Left ventricle myocardium inferior (tissue), 1 donor: ENCODE measurements around the gene FAM228A. TPM values are rescaled to one million over a fixed set of nuclear protein-coding genes. Genes with fewer than 3 reads are reported as not detected.

Experiments used
- DNase-seq: peaks from one replicate; pipeline ENCODE4 v3.0.0-alpha.2; 2020
- H3K27ac ChIP-seq: fragments of 200-600 bp; replicated peaks from 2 replicates; pipeline ENCODE4 v1.8.0; 2021
- H3K27me3 ChIP-seq: fragments of 200-600 bp; 2 replicates; pipeline ENCODE4 v1.8.0; 2021; ENCODE audit warnings: low read depth
- H3K36me3 ChIP-seq: fragments of 200-600 bp; 2 replicates; pipeline ENCODE4 v1.8.0; 2021
- H3K4me1 ChIP-seq: fragments of 200-600 bp; 2 replicates; pipeline ENCODE4 v1.8.0; 2021
- H3K4me3 ChIP-seq: fragments of 200-600 bp; 2 replicates; pipeline ENCODE4 v1.8.0; 2021; ENCODE audit warnings: mild to moderate bottlenecking, moderate library complexity
- H3K9me3 ChIP-seq: fragments of 200-600 bp; replicated peaks from 2 replicates; pipeline ENCODE4 v1.8.0; 2021
- CTCF ChIP-seq: fragments of 200-600 bp; IDR thresholded peaks from 2 replicates; pipeline ENCODE4 v1.8.0; 2021; ENCODE audit warnings: antibody characterized with exemption, mild to moderate bottlenecking, borderline replicate concordance
- intact Hi-C: fragments of 100-400 bp; cut with micrococcal nuclease; formaldehyde crosslinking; loops from one replicate; pipeline ENCODE4 v1.11.0; 2022
- total RNA-seq: library from RNA; stranded (reverse); fragmentation: NEBNext Ultra II Directional; extraction: Animal tissue kit (Norgen Biotek cat#: 25700); gene quantifications from one replicate; pipeline ENCODE4 v1.2.1, GENCODE V29; 2021
- donor health status: DM: no; HTN: yes; CAD: no; lungs with severe emphysema.

The FAM228A gene
- total RNA-seq, 1 donor from 2014 or later: 0.11 TPM

GRCh38 chr2:24203029-24203786 lies 28.4 kb downstream of the FAM228A start:
- DNase-seq: no peak
- Histone ChIP-seq H3K27ac (no peak overlapping the region), H3K36me3 (peaks cover 54% of the 10 kb centered on the region), H3K4me1 (peaks cover 9% of the 10 kb centered on the region), H3K27me3 (no peaks in the 10 kb centered on the region), H3K4me3 (no peak overlapping the region), H3K9me3 (no peaks in the 10 kb centered on the region)
- intact Hi-C loops: no loop called here
- TF ChIP-seq CTCF: no peak

- no peaks in the 10 kb centered on the region for H3K9me3 ChIP-seq
- intact Hi-C loops: no loop called here
- DNase-seq: no peak
- peaks cover 9% of the 10 kb centered on the region for H3K4me1 ChIP-seq
- no peak for TF ChIP-seq CTCF
- H3K36me3 ChIP-seq: peaks cover 59% of the 10 kb centered on the region
- no peak overlapping the region for H3K4me3 ChIP-seq
- no peaks in the 10 kb centered on the region for H3K27me3 ChIP-seq
- H3K27ac ChIP-seq: no peak overlapping the region
Measured at GRCh38 chr2:24203787-24204150, 28.9 kb downstream of the FAM228A start.

GRCh38 chr2:24204505-24204904 lies 29.7 kb downstream of the FAM228A start:
- peaks cover 9% of the 10 kb centered on the region for H3K4me1 ChIP-seq
- no peak for TF ChIP-seq CTCF
- no peak for DNase-seq
- no peaks in the 10 kb centered on the region for H3K27me3 ChIP-seq
- H3K4me3 ChIP-seq: no peak overlapping the region
- intact Hi-C loops: no loop called here
- H3K9me3 ChIP-seq: no peaks in the 10 kb centered on the region
- H3K36me3 ChIP-seq: peaks cover 67% of the 10 kb centered on the region
- no peak overlapping the region for H3K27ac ChIP-seq

GRCh38 chr2:24205131-24205530 lies 30.3 kb downstream of the FAM228A start:
- peaks cover 73% of the 10 kb centered on the region for H3K36me3 ChIP-seq
- no peak for TF ChIP-seq CTCF
- H3K4me3 ChIP-seq: no peak overlapping the region
- DNase-seq: no peak
- H3K27me3 ChIP-seq: no peaks in the 10 kb centered on the region
- H3K4me1 ChIP-seq: peaks cover 6% of the 10 kb centered on the region
- no peaks in the 10 kb centered on the region for H3K9me3 ChIP-seq
- H3K27ac ChIP-seq: no peak overlapping the region
- intact Hi-C loops: no loop called here

GRCh38 chr2:24206242-24206641 lies 31.4 kb downstream of the FAM228A start:
- intact Hi-C loops: no loop called here
- no peak for TF ChIP-seq CTCF
- no peak for DNase-seq
- H3K27ac ChIP-seq: no peak overlapping the region
- no peaks in the 10 kb centered on the region for H3K4me1 ChIP-seq
- H3K4me3 ChIP-seq: no peak overlapping the region
- peaks cover 84% of the 10 kb centered on the region for H3K36me3 ChIP-seq
- no peaks in the 10 kb centered on the region for H3K27me3 ChIP-seq
- no peaks in the 10 kb centered on the region for H3K9me3 ChIP-seq
